GM13977 (cell line): ENCODE results near the gene CHRND.

Source experiments
- DNase-seq: peaks from one replicate; pipeline ENCODE4 v3.0.0; 2012; ENCODE audit warnings: low spot score
- CTCF ChIP-seq: IDR thresholded peaks from 2 replicates; pipeline ENCODE4 v1.5.1; 2012; ENCODE audit warnings: mild to moderate bottlenecking, control low read depth; ENCODE audit not compliant: insufficient read depth; ENCODE audit errors: extremely low read depth, missing control alignments
- in situ Hi-C: fragments of 300-500 bp; cut with MboI; formaldehyde crosslinking; loops from one replicate; pipeline ENCODE4 v1.12.0; 2022; ENCODE audit warnings: low sequenced_read_pairs, low pct_unique_long_range_greater_than_20kb, mixed read lengths, inconsistent platforms; ENCODE audit not compliant: unreplicated experiment

The CHRND gene

GRCh38 chr2:232525791-232526371 lies at the start of gene CHRND:
Gene CHRND, plus strand, starts transcription at chr2:232526160. Its CDS starts 56 bp downstream, at chr2:232526216.
- no peak for DNase-seq
- in situ Hi-C loops: no loop called here
- no peak for TF ChIP-seq CTCF

GRCh38 chr2:232476791-232477190 lies 49.2 kb upstream of the CHRND start:
- no peak for TF ChIP-seq CTCF
- in situ Hi-C loops: no loop called here
- DNase-seq: no peak

GRCh38 chr2:232477751-232478510 lies 48.0 kb upstream of the CHRND start:
- in situ Hi-C loops: no loop called here
- TF ChIP-seq CTCF: no peak
- no peak for DNase-seq

- in situ Hi-C loops: no loop called here
- no peak for TF ChIP-seq CTCF
Observed at GRCh38 chr2:232478571-232479340, 47.2 kb upstream of the CHRND start.

GRCh38 chr2:232479341-232480200 lies 46.4 kb upstream of the CHRND start:
- TF ChIP-seq CTCF: no peak
- in situ Hi-C loops: no loop called here
- no peak for DNase-seq

More at GRCh38 chr2:232478571-232479340, 47.2 kb upstream of the CHRND start:
- DNase-seq: no peak
